IMR-90 (cell line): ENCODE measurements around the gene GAS2L2. TPM values are rescaled to one million over a fixed set of nuclear protein-coding genes. Genes with fewer than 3 reads are reported as not detected.

Experiments
- ATAC-seq: fragments of 200-7000 bp; cut with Tn5 transposase; 2 replicates; pipeline ENCODE4 v1.9.1; 2020; ENCODE audit warnings: low read depth, mild to moderate bottlenecking, moderate library complexity
- BruUV-seq: library from RNA; stranded (reverse); fragments of 400-500 nt; replicated peaks from 2 replicates; lab custom pipeline; 2021; lab: Mats Ljungman, UMichigan
- CTCF ChIA-PET: fragments of 300-600 bp; formaldehyde crosslinking; extraction: SDS; loops from one replicate; lab custom pipeline; 2021; ENCODE audit warnings: antibody characterized with exemption; lab: Yijun Ruan, JAX
- POLR2A ChIA-PET: fragments of 300-600 bp; sonication (Branson Sonifier 250); formaldehyde crosslinking; loops from one replicate; lab custom pipeline; 2022; ENCODE audit warnings: antibody characterized with exemption; ENCODE audit not compliant: unreplicated experiment; lab: Charles Lee
- DNase-seq: peaks from one replicate; pipeline ENCODE4 v3.0.0; 2013
- H2AFZ ChIP-seq: replicated peaks from 2 replicates; pipeline ENCODE3; 2013; ENCODE audit warnings: low read length, mild to moderate bottlenecking; ENCODE audit not compliant: poor library complexity
- H2AK5ac ChIP-seq: 2 replicates; pipeline ENCODE4 v1.6.1; 2013; ENCODE audit warnings: low read depth, low read length, inconsistent platforms
- H2AK9ac ChIP-seq: replicated peaks from 2 replicates; pipeline ENCODE3; 2013; ENCODE audit warnings: mild to moderate bottlenecking, low read depth, low read length, moderate library complexity; ENCODE audit not compliant: poor library complexity
- H2BK120ac ChIP-seq: 2 replicates; pipeline ENCODE4 v1.6.1; 2013; ENCODE audit warnings: low read depth, low read length, inconsistent platforms
- H2BK15ac ChIP-seq: 3 replicates; pipeline ENCODE4 v1.6.1; 2013; ENCODE audit warnings: low read depth, low read length, inconsistent platforms
- H2BK20ac ChIP-seq: 2 replicates; pipeline ENCODE4 v1.6.1; 2013; ENCODE audit warnings: low read depth, mild to moderate bottlenecking, inconsistent platforms, low read length, moderate library complexity
- H2BK5ac ChIP-seq: 2 replicates; pipeline ENCODE4 v1.6.1; 2013; ENCODE audit warnings: mild to moderate bottlenecking, low read depth, low read length, inconsistent platforms; ENCODE audit not compliant: poor library complexity, severe bottlenecking
- H3K14ac ChIP-seq: replicated peaks from 2 replicates; pipeline ENCODE4 v1.6.1; 2013; ENCODE audit warnings: low read depth, low read length, inconsistent platforms
- H3K18ac ChIP-seq: 2 replicates; pipeline ENCODE4 v1.6.1; 2013; ENCODE audit warnings: low read depth, low read length, control low read depth
- H3K23ac ChIP-seq: 2 replicates; pipeline ENCODE4 v1.6.1; 2013; ENCODE audit warnings: low read depth, low read length, inconsistent platforms
- H3K27ac ChIP-seq: 2 replicates; pipeline ENCODE4 v1.5.1; 2013; ENCODE audit warnings: mild to moderate bottlenecking, control low read depth, low read length; ENCODE audit not compliant: insufficient read depth
- H3K27me3 ChIP-seq: 2 replicates; pipeline ENCODE4 v1.6.1; 2013; ENCODE audit warnings: low read length; ENCODE audit not compliant: control insufficient read depth, insufficient read depth
- H3K36me3 ChIP-seq: 2 replicates; pipeline ENCODE4 v1.6.1; 2013; ENCODE audit warnings: low read length, mixed read lengths; ENCODE audit not compliant: control insufficient read depth, insufficient read depth
- H3K4ac ChIP-seq: 2 replicates; pipeline ENCODE4 v1.6.1; 2013; ENCODE audit warnings: low read depth, low read length, inconsistent platforms
- H3K4me1 ChIP-seq: 2 replicates; pipeline ENCODE4 v1.6.1; 2013; ENCODE audit warnings: low read length, mixed read lengths; ENCODE audit not compliant: control insufficient read depth, insufficient read depth
- H3K4me2 ChIP-seq: 2 replicates; pipeline ENCODE4 v1.6.1; 2013; ENCODE audit warnings: low read depth, mild to moderate bottlenecking, control low read depth, low read length, moderate library complexity
- H3K4me3 ChIP-seq: 2 replicates; pipeline ENCODE4 v1.5.1; 2013; ENCODE audit warnings: low read depth, mild to moderate bottlenecking, control low read depth, low read length, moderate library complexity; ENCODE audit not compliant: insufficient read depth
- H3K56ac ChIP-seq: 2 replicates; pipeline ENCODE4 v1.6.1; 2013; ENCODE audit warnings: low read length, inconsistent platforms; ENCODE audit not compliant: insufficient read depth; ENCODE audit errors: extremely low read depth
- H3K79me1 ChIP-seq, 2 experiments: 2 replicates each; pipeline ENCODE4 v1.6.1; 2013; ENCODE audit warnings: low read length in 2 of 2, inconsistent platforms in 1 of 2, low read depth in 1 of 2
- H3K9ac ChIP-seq: 2 replicates; pipeline ENCODE4 v1.6.1; 2013; ENCODE audit warnings: low read depth, low read length, control low read depth
- H3K9me1 ChIP-seq: 2 replicates; pipeline ENCODE4 v1.6.1; 2013; ENCODE audit warnings: low read length, inconsistent platforms; ENCODE audit not compliant: insufficient read depth
- H3K9me3 ChIP-seq: 2 replicates; pipeline ENCODE4 v1.6.1; 2013; ENCODE audit warnings: low read length; ENCODE audit not compliant: control insufficient read depth, insufficient read depth
- H4K20me1 ChIP-seq: 2 replicates; pipeline ENCODE4 v1.6.1; 2013; ENCODE audit warnings: low read length, inconsistent platforms; ENCODE audit not compliant: insufficient read depth
- H4K5ac ChIP-seq: 2 replicates; pipeline ENCODE4 v1.6.1; 2013; ENCODE audit warnings: mild to moderate bottlenecking, low read depth, low read length, control low read depth
- H4K8ac ChIP-seq, 2 experiments: 2 replicates each; pipeline ENCODE4 v1.6.1; 2013; ENCODE audit warnings: low read depth in 2 of 2, low read length in 2 of 2, control low read depth in 1 of 2, inconsistent platforms in 1 of 2
- H4K91ac ChIP-seq: 2 replicates; pipeline ENCODE4 v1.6.1; 2013; ENCODE audit warnings: low read depth, low read length, inconsistent platforms; ENCODE audit not compliant: insufficient read depth
- BHLHE40 ChIP-seq: fragments of 150-350 bp; IDR thresholded peaks from 2 replicates; pipeline ENCODE4 v1.6.1; 2016; ENCODE audit warnings: mild to moderate bottlenecking, low read depth, low read length
- CEBPB ChIP-seq: IDR thresholded peaks from 2 replicates; pipeline ENCODE4 v1.6.1; 2012; ENCODE audit warnings: low read depth, low read length, improper control_type of control experiment
- CHD1 ChIP-seq: IDR thresholded peaks from 2 replicates; pipeline ENCODE4 v1.6.1; 2012; ENCODE audit warnings: low read depth, low read length, improper control_type of control experiment
- CTCF ChIP-seq: conservative IDR thresholded peaks from 2 replicates; pipeline ENCODE4 v1.5.1; 2012; ENCODE audit warnings: mild to moderate bottlenecking, low read depth, low read length, improper control_type of control experiment
- ELK1 ChIP-seq: fragments of 150-350 bp; IDR thresholded peaks from 2 replicates; pipeline ENCODE4 v1.6.1; 2016; ENCODE audit warnings: low read depth, mild to moderate bottlenecking, low read length, moderate library complexity, borderline replicate concordance
- FOS ChIP-seq: fragments of 150-350 bp; IDR thresholded peaks from 2 replicates; pipeline ENCODE4 v1.6.1; 2016; ENCODE audit warnings: low read depth, low read length
- MAFK ChIP-seq: IDR thresholded peaks from 2 replicates; pipeline ENCODE4 v1.6.1; 2012; ENCODE audit warnings: low read depth, low read length, improper control_type of control experiment
- MAZ ChIP-seq: IDR thresholded peaks from 2 replicates; pipeline ENCODE4 v1.6.1; 2012; ENCODE audit warnings: low read depth, mild to moderate bottlenecking, low read length, improper control_type of control experiment, moderate library complexity, borderline replicate concordance
- MXI1 ChIP-seq: IDR thresholded peaks from 2 replicates; pipeline ENCODE4 v1.6.1; 2012; ENCODE audit warnings: low read depth, mild to moderate bottlenecking, low read length, moderate library complexity, borderline replicate concordance
- NFE2L2 ChIP-seq: fragments of 150-350 bp; IDR thresholded peaks from 2 replicates; pipeline ENCODE4 v1.6.1; 2016; ENCODE audit warnings: low read depth, mild to moderate bottlenecking, low read length
- POLR2A ChIP-seq: IDR thresholded peaks from 2 replicates; pipeline ENCODE4 v1.6.1; 2012; ENCODE audit warnings: mild to moderate bottlenecking, low read depth, low read length
- RAD21 ChIP-seq: IDR thresholded peaks from 2 replicates; pipeline ENCODE4 v1.6.1; 2012; ENCODE audit warnings: low read length, improper control_type of control experiment
- RCOR1 ChIP-seq: IDR thresholded peaks from 2 replicates; pipeline ENCODE4 v1.6.1; 2012; ENCODE audit warnings: mild to moderate bottlenecking, low read length, improper control_type of control experiment; ENCODE audit not compliant: insufficient replicate concordance
- RFX5 ChIP-seq: IDR thresholded peaks from 2 replicates; pipeline ENCODE4 v1.8.0; 2012; ENCODE audit warnings: low read depth, mild to moderate bottlenecking, low read length, moderate library complexity
- SMC3 ChIP-seq: fragments of 150-350 bp; IDR thresholded peaks from 2 replicates; pipeline ENCODE4 v1.6.1; 2016; ENCODE audit warnings: low read depth, mild to moderate bottlenecking, antibody characterized with exemption, low read length, moderate library complexity
- WGBS, 2 experiments: methylation state at CpG; one replicate each; pipeline versions ENCODE4 v1.1.5 to v1.1.7; 2013; ENCODE audit warnings: missing lambda C conversion rate in 2 of 2; ENCODE audit not compliant: insufficient read length in 1 of 2; ENCODE audit errors: extremely low coverage in 2 of 2; 5-methylcytosine and 5-hydroxymethylcytosine counted together
- dilution Hi-C: fragments of 300-500 bp; cut with HindIII; formaldehyde crosslinking; loops from one replicate; pipeline ENCODE4 v1.14.3; 2018; ENCODE audit warnings: low sequenced_read_pairs; ENCODE audit not compliant: unreplicated experiment
- in situ Hi-C: fragments of 300-500 bp; cut with MboI; formaldehyde crosslinking; loops from 3 replicates; pipeline ENCODE4 v1.14.3; 2019; ENCODE audit warnings: low sequenced_read_pairs, inconsistent platforms, mixed read lengths
- intact Hi-C: fragments of 100-400 bp; cut with micrococcal nuclease; formaldehyde crosslinking; loops from 2 replicates; pipeline ENCODE4 v1.10.0; 2022
- polyA plus RNA-seq, 3 experiments: library from polyadenylated mRNA; depleted of rRNA; stranded (reverse); fragments of >200 nt; gene quantifications; 2 replicates each; pipeline ENCODE4 v1.2.3, GENCODE V29; 2012; ENCODE audit warnings: low replicate concordance in 1 of 3
- total RNA-seq: library from RNA; depleted of rRNA; stranded (reverse); fragments of >200 nt; gene quantifications from 2 replicates; pipeline ENCODE4 v1.2.3, GENCODE V29; 2012
- TF ChIP-seq, protein P1 (sequence below): fragments of 150-350 bp; IDR thresholded peaks from 2 replicates; pipeline ENCODE4 v1.6.1; 2017; ENCODE audit warnings: mild to moderate bottlenecking, antibody characterized with exemption, low read length, low read depth

Gene GAS2L2
- total and polyA plus RNA-seq, 2 of the 4 experiments (the other 2 are of a cell fraction), result 0.02 TPM; not detected in 1

- no peak overlapping the region for H4K91ac ChIP-seq
- H3K9me3 ChIP-seq, result no peaks in the 10 kb centered on the region
- H2AK5ac ChIP-seq, result no peak overlapping the region
- no peak overlapping the region for H3K27ac ChIP-seq
- ChIA-PET CTCF (interaction anchor here (1.1 to 2.2 kb wide), 2 partner anchors 17 to 28 kb away, joined by 3 to 7 read pairs; partner anchors contain the start of gene TAF15), POLR2A (no interaction called here)
- H3K4me2 ChIP-seq, result no peak overlapping the region
- H3K79me1 ChIP-seq, result no peaks in the 10 kb centered on the region
- H3K23ac ChIP-seq, result no peak overlapping the region
- H3K18ac ChIP-seq, result no peak overlapping the region
- no peak overlapping the region for H3K4ac ChIP-seq
- no peak overlapping the region for H3K9ac ChIP-seq
- dilution Hi-C loops, result no loop called here
- peaks cover 20% of the 10 kb centered on the region for H3K4me1 ChIP-seq
- no TSS peak for BruUV-seq
- H2BK5ac ChIP-seq, result no peak overlapping the region
- no peak overlapping the region for H2BK20ac ChIP-seq
- ATAC-seq (no peak), DNase-seq (no peak)
- no peak overlapping the region for H2AFZ ChIP-seq
- H4K5ac ChIP-seq, result no peak overlapping the region
- H3K56ac ChIP-seq, result no peak overlapping the region
- H3K4me3 ChIP-seq, result no peak overlapping the region
- H2BK15ac ChIP-seq, result no peak overlapping the region
- in situ Hi-C loops, result no loop called here
- intact Hi-C loops, result no loop called here
- H3K36me3 ChIP-seq, result no peaks in the 10 kb centered on the region
- no peak overlapping the region for H2AK9ac ChIP-seq
- TF ChIP-seq NFE2L2, result no peak
- TF ChIP-seq CHD1, result no peak
- TF ChIP-seq SMC3, result no peak
- TF ChIP-seq CTCF, result no peak
- TF ChIP-seq MAZ, result no peak
- no peak for TF ChIP-seq RAD21
- TF ChIP-seq MXI1, result no peak
- no peak for TF ChIP-seq RCOR1
- TF ChIP-seq, protein P1, sequence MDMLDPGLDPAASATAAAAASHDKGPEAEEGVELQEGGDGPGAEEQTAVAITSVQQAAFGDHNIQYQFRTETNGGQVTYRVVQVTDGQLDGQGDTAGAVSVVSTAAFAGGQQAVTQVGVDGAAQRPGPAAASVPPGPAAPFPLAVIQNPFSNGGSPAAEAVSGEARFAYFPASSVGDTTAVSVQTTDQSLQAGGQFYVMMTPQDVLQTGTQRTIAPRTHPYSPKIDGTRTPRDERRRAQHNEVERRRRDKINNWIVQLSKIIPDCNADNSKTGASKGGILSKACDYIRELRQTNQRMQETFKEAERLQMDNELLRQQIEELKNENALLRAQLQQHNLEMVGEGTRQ, result no peak
- no peak for TF ChIP-seq MAFK
- TF ChIP-seq POLR2A, result no peak
- no peak for TF ChIP-seq ELK1
- TF ChIP-seq FOS, result no peak
- no peak for TF ChIP-seq BHLHE40
- no peak for TF ChIP-seq CEBPB
- TF ChIP-seq RFX5, result no peak
- no peaks in the 10 kb centered on the region; the same call in 1 of the 2 replicates for H4K20me1 ChIP-seq
- WGBS, 2 experiments, result 26% methylated on average over 3 of the region's 9 CpGs; no CpG with 5 or more reads in 1 of the 2 experiments
- H3K14ac ChIP-seq, result no peak overlapping the region
- peaks cover 17% of the 10 kb centered on the region for H3K9me1 ChIP-seq
- no peak overlapping the region; a peak in 1 of 4 replicates for H4K8ac ChIP-seq
- H3K27me3 ChIP-seq, result peaks cover 43% of the 10 kb centered on the region
- no peak overlapping the region for H2BK120ac ChIP-seq
These were observed 38.8 kb upstream of the GAS2L2 start for GRCh38 chr17:35791681-35792350.
